Measurements from ENCODE around the gene ASPDH.
A peak's percentile ranks its signal among the peaks of the same experiment; 100 is the strongest.
"Not testable (repeated sequence)": the region's sequence is repeated elsewhere in the genome, so short reads cannot be mapped to it uniquely, and the experiment has no call there.

ASPDH gene

DNA sequence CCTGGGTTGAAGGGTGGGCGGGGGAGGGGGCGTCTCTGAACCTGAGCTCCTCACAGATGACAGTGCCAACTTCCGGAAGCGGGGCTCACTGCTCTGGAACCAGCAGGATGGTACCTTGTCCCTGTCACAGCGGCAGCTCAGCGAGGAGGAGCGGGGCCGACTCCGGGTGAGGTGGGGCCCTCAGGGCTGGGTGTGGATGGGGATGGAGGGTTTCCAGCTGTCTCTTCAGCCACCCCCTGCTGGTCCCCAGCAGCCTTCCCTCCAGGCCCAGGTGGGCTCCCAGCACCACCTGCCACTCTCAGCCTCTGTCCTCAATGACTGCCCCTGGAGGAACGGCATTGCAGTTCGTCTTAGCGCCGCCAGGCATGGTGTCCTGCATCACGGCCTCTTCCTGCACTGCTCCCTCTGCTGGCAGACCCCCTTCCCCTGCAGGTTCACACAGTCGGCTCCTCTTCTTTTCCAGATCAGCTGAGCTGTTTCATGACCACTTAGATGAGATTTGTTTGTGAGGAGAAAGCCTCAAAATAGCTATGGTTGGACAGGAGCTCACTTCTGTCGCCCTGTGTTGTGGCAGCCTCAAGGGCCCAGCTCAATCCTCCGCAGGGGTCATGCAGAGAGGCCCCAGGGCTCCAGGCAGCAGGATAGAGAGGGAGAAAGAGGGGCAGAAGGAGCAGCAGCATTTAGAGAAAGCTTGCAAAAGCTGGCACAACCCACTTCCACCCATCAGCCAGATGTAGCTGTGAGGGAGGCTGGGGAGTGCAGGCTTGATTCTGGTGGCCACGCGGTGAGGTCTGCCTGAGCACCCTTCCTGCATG lies 34.6 kb downstream of the ASPDH start:
- DNase-seq (ENCODE audit: low read depth, low spot score): no peak

DNA sequence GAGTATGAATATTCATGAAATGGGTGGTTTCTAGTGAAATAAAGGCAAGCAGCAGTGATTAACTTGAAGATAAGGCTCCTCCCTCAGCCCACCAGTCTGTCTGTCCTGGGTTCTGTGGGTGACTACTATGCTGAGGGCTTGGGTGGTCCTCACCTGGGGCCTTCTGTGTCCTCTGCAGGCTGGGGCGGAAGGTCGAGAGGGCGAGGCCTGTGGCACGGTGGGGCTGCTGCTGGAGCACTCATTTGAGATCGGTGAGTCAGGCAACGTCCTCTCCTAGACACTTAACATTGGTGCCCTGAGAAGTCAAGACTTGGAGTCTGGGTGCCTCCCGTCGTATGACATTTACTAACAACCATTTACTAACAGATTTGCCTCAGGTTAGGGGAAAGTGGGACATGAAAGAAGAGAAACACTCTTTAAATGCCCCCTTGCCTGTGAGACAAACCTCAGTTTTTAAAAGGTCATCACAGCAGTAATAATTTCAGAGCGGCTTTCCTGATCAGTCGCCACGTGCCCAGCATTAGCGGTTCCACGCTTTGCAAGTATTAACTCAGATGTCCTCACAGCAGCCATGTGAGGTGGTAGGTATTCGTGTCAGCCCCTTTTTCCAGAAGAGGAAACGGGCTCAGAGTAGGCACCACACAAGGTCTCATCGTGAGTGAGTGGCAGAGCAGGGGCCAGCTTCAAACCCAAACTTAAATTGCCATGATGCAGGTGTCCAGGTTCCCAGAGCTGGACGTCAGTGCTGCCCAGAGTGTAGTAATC lies 35.8 kb downstream of the ASPDH start:
- no peak for DNase-seq (ENCODE audit: low read depth, low spot score)

DNA sequence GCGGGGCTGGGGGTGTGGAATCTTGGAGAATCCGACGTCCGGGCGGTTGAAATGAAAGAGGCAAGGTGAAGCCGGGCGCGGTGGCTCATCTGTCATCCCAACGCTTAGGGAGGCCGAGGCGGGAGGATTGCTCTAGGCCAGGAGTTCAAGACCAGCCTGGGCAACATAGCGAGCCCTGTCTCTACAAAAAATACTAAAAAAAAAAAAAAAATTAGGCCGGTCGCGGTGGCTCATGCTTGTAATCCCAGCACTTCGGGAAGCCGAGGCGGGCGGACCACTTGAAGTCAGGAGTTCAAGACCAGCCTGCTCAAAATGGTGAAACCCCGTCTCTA lies 36.8 kb downstream of the ASPDH start:
- DNase-seq (ENCODE audit: low read depth, low spot score): no peak

DNA sequence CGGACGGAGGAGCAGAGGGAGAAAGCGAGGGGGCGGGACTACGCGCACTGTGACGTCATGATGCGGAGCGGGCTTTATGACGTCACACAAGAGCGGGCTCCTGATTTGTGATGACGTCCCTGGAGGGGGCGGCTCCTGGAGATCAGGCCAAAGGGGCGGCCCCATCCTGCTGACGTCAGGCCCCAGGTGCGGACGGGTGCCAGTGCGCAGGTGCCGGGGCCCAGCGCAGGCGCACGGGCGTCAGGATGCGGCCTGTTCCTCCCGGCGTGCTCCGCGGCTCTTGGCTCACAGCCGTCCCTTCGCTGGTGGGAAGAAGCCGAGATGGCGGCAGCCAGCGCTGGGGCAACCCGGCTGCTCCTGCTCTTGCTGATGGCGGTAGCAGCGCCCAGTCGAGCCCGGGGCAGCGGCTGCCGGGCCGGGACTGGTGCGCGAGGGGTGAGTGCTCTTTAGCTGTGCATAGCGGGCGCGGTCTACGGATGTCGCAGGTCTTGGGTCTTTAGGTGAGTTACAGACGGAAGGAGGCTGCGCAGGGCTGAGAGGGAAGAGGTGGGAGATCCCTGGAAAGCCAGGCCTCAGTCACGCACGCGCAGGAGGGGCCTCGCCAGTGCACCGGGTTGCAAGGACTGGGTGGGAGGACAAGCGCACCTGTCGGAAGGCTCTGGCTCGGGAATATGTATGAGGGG lies 37.3 kb downstream of the ASPDH start, which contains the start of the genes EMC10 and GARIN5A:
TSS of gene EMC10 (plus strand) at position 284 of the 683 bp plus-strand sequence. CDS start at position 322, 38 bp downstream.
TSS of gene GARIN5A (minus strand) at position 625 of the 683 bp plus-strand sequence. CDS start at position 165, 460 bp downstream.
- peak; percentile 61 for DNase-seq (ENCODE audit: low read depth, low spot score)

DNA sequence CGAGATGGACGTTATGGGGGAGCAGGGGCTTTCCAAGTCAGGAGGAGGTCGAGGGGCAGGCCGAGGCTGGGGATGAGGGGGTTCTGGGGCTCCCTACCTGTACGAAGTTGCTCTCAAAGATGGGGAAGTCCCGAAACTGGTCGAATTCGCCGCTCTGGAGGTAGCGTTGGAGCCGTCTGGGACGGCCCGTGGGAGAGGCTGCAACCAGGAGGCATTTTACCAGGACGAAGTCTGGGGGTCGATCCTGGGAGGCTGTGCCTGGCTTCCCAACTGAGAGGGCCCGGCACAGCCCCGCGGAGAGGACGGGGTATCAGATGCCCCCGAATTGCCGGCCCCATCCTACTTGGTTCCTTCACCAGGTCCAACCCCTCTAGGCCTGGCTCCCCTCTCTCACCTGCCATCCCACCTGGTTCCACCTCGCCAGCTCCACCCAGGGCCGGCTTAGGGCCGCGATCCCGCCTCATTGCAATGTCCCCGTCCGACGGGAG lies 37.9 kb downstream of the ASPDH start:
- no peak for DNase-seq (ENCODE audit: low read depth, low spot score)

DNA sequence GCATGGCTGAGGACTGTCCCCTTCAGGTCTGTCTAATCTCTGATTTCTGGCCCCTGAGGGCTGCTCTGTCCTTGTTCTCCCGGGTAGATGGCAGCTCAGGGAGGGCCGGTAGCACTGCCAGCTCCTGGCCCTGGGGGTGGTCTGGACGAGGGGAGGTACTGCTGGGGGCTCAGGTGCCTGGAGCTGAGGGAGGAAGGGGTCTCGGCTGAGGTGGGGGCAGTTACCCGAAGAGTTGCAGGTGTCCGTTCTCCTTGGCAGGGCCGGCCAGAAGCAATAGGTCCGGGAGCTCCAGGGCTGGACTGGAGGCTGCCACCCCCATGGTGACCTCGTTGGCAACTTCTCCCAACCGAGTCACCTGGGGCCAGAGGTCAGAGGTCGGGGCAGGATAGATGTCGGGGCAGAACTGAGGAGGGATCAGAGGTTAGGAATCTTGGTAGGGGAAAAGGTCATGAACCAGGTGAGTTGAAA lies 38.6 kb downstream of the ASPDH start:
- no peak for DNase-seq (ENCODE audit: low read depth, low spot score)

DNA sequence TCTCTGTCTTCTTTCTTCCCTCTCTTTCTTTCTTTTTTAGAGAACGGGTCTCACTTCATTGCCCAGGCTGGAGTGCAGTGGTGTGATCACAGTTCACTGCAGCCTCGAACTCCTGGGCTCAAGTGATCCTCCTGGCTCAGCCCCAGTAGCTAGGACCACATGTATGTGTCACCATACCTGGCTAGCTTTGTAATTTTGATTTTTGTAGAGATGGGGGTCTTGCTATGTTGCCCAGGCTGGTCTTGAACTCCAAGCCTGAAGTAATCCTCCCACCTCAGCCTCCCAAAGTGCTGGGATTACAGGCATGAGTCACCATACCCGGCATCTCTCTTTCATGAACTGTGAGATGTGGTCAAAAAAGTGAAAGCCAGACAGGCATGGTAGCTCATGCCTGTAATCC lies 40.4 kb downstream of the ASPDH start:
- not testable (repeated sequence) for DNase-seq (ENCODE audit: low read depth, low spot score)

DNA sequence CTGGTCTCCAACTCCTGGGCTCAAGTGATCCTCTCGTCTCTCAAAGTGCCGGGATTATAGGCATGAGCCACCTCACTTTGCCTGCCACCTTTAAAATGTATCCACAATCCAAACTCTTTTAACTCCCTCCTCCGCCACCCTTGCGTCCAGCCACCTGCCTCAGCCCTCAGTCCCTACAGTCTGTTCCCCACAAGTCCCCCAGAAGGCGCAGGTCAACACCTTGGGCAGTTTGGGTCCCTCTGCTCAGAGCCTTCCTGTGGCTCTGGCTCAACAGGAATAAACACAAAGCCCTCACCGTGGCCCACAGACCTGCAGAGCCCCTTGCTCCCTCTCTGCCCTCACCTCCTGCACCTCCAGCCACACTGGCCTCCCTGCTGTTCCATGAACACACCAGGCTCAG lies 44.9 kb downstream of the ASPDH start:
- no peak for DNase-seq (ENCODE audit: low read depth, low spot score)

DNA sequence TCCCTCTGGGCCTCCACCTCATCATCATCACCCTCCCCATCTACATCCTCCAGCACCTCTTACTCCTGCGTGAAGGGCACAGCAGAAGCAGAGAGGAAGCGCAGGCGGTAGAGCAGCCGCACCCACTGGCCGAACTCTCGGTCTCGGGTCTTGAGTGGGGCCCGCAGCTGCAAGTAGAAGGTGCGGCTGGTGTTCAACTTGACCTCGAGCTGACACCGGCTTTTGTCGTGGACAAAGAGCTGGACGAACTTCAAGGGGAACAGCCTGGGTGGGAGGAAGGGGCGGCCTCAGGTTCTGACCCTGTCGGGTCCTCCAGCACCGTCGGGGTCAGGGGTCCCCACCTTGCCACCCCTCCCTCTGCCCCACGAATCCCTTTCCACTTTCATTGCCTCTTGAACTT lies 46.1 kb downstream of the ASPDH start:
- DNase-seq (ENCODE audit: low read depth, low spot score): no peak

DNA sequence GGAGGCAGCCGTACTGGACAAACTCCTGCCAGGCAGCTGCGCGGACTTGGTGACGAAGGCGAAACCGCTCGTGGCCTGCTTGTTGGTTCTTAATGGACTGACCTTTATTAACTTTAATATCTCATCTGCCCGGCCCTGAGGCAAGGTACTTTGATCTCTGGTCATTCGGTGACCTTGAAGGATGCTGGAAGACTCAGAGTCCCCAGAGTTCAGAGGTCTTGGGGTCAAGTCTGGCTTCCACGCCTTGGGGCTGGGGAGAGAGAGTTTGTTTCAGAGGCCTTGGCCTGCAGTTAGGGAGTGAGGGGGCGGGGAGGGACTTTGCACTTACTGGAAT lies 47.0 kb downstream of the ASPDH start:
- DNase-seq (ENCODE audit: low read depth, low spot score): no peak

DNA sequence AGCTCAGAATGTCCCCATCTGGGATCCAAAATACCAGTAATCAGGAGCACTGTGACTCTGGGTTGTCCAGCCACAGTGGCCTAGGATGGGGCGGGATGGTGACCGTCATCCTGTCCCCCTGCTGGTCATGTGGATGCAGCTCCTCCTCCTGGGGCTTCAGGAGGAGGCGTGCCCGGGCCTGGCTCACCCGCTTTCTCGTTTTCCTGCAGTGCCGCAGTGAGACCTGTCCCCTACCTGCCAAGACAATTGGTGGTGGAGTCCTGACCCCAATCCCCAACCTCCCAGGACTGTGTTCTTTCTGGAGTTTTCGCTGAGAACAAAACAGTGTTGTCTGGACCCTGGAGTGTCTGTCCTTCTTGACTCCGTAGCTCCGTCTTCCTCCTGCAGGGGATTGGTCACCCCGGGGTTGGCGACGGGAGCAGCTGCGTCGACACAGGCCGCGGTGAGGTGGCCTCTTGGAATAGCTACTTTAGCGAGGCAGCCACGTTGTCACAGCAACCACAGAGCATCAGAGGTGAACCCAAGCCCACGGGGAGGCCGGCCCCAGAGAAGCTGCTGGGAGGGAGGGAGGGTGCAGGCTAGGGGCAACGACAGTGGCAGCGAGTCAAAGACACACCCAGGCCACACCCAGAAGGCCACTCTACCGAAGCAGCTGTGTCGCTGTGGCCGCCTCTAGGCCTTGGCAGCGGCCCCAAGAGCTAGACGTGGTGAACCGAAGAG lies 47.6 kb downstream of the ASPDH start:
- peak; percentile 30 for DNase-seq (ENCODE audit: low read depth, low spot score)

DNA sequence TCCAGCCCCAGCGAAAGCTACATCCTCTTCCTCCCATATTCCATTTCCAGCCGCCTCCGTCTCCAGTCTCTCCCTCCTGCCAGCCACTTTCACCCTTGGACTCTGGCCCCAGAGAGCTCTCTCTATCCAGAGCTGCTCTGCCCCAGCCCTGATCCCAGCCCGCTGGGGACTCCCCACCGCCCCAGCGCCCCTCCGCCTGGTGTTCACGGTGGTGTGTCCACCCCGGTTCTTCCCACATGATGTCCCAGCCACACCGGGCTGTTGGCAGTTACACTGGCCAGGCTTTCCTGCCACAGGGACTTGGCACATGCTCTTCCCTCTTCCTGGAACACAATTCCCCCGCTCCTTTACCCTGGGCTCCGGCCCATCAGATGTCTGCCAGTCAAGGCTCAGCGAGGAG lies 48.7 kb downstream of the ASPDH start:
- DNase-seq (ENCODE audit: low read depth, low spot score): no peak

DNA sequence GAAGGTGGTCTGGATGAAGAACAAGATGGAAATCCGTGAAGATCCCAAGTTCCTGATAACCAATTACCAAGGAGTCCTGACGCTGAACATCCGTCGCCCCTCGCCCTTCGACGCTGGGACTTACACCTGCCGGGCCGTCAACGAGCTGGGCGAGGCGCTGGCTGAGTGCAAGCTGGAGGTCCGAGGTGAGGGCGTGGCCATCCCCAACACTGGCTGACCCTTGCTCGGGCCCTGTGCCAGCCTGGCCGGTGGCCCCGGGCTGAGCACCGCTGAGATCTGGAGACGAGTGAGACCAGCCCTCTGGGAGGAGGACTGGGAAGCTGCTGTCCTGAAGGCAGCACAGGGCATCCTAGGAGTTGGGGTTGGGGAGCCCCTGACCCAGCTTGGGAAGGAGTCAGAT lies 49.4 kb downstream of the ASPDH start:
- DNase-seq (ENCODE audit: low read depth, low spot score): no peak

DNA sequence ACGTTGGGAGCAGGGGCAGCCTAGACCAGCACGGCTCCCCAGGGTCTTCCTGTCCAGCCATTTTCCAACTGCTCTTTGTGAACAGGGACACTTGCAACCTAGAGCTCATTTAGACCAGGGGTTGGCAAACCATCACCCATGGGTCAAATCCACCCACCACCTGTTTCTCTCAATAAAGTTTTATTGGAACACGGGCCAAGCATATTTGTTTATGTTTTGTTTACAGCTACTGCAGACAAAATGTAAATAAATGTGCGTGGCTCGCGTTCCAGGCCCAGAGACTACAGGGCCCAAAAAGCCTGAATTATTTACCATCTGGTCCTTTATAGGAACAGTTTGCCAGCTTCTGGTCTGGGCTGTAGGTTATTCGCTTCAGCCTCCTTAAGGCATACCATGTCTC lies 50.7 kb downstream of the ASPDH start:
- DNase-seq (ENCODE audit: low read depth, low spot score): no peak

Measured in iPS DF 19.7 (cell line).